GM12891 (cell line): ENCODE results near the gene KLHL6.
"Not testable (repeated sequence)": the region's sequence is repeated elsewhere in the genome, so short reads cannot be mapped to it uniquely, and the experiment has no call there.

Experiments
- DNase-seq: peaks from one replicate; pipeline ENCODE4 v3.0.0; 2011; ENCODE audit warnings: low spot score; ENCODE audit not compliant: insufficient read length
- FAIRE-seq: peaks from 2 replicates; lab custom pipeline; 2011; peaks lifted over from hg19 to GRCh38; lab: Jason Lieb, UNC
- PAX5 ChIP-seq: IDR thresholded peaks from 2 replicates; pipeline ENCODE4 v1.6.1; 2011; ENCODE audit warnings: low read length, moderate library complexity, mild to moderate bottlenecking; ENCODE audit not compliant: insufficient read depth, severe bottlenecking
- POLR2A ChIP-seq: IDR thresholded peaks from 2 replicates; pipeline ENCODE4 v1.6.1; 2011; ENCODE audit warnings: low read depth, low read length, control low read depth
- POLR2AphosphoS5 ChIP-seq: IDR thresholded peaks from 2 replicates; pipeline ENCODE4 v1.6.1; 2011; ENCODE audit warnings: low read depth, low read length, control low read depth
- POU2F2 ChIP-seq: IDR thresholded peaks from 2 replicates; pipeline ENCODE4 v1.6.1; 2011; ENCODE audit warnings: low read depth, mild to moderate bottlenecking, control low read depth, low read length, moderate library complexity
- SPI1 ChIP-seq: IDR thresholded peaks from 2 replicates; pipeline ENCODE4 v1.6.1; 2011; ENCODE audit warnings: low read depth, low read length, control low read depth
- TAF1 ChIP-seq: IDR thresholded peaks from 2 replicates; pipeline ENCODE4 v1.6.1; 2011; ENCODE audit warnings: low read depth, low read length, control low read depth

The KLHL6 gene

DNA sequence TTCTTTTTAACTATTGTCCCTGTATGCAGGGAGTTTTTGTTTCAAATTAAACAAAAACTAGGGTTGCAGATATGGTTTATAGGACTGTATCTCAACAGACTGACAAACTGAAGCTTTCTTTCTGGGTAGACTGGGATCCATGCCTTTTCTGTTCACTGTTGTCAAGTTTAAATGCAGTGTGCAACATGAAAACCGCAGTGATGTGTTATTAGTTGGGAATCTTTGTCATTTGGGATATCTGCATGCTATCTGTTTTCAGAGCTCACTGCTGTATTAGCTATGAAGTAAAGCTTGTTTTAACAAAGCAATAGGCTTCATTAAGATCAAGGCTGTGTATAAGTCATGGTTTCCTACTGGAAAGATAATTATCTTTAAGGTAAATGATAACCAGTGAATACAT, 105.7 kb downstream of the KLHL6 start:
- FAIRE-seq (no peak), DNase-seq (no peak)
- TF ChIP-seq SPI1 (no peak), POU2F2 (no peak), PAX5 (no peak), POLR2A (no peak), TAF1 (no peak), POLR2AphosphoS5 (no peak)

DNA sequence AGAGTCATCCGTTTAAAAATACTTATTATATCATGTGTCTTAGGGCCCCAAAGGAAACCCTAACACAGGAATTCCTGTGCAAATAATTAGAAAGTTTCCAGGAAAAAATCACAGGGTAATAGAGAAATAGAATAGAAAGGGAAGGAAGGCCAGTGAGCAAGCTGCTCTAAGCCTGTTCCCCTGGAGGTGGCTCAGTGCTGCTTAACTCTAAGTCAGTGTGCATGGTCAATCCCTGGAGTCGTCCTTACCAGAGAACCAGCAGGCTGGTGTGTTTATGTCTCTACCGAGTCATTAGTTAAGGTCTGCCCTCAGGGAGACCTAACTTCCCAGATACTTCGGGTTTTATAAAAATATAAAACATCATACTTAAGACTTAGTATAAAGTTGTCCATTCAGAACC, 106.1 kb downstream of the KLHL6 start:
- TF ChIP-seq POLR2A (no peak), POU2F2 (no peak), PAX5 (no peak)

DNA sequence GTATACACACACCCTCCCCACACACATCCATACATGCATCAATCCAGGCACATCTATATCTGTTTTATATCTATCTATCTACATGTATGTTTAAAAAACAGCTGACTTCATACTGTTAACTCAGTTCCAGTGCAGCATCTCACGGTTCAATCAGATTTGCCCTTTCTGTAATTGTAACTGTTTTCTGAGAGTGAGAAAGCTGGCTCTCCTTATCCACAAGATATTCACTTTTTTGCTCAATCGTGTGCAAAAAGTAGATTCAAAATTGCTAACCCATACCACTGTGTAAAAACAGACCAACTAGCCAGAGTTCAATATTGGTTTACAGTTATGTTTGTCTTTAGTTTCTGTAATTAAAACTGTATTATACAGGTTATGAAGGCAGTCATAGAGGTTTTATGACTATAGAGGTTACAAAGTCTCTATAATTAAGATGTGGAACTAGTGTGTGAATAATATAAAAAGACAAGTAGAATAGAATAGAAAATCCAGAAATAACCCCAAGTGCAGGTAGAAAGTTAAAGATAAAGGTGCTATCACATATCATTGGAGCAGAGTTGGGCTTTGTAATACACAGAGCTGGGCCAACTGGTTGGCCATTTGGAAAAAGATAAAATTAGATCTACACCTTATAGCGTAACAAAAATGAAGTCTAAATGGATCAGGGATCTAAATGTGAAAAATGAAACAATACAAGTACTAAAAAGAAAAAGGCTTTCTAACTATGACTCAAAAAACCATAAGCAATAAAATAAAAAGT, 107.0 kb downstream of the KLHL6 start:
- no peak for FAIRE-seq
- TF ChIP-seq TAF1 (no peak), POLR2A (no peak), POLR2AphosphoS5 (no peak), PAX5 (no peak), POU2F2 (no peak), SPI1 (no peak)
- no peak for DNase-seq

More for the DNA sequence above, 106.1 kb downstream of the KLHL6 start:
- FAIRE-seq = no peak
- DNase-seq = no peak

DNA sequence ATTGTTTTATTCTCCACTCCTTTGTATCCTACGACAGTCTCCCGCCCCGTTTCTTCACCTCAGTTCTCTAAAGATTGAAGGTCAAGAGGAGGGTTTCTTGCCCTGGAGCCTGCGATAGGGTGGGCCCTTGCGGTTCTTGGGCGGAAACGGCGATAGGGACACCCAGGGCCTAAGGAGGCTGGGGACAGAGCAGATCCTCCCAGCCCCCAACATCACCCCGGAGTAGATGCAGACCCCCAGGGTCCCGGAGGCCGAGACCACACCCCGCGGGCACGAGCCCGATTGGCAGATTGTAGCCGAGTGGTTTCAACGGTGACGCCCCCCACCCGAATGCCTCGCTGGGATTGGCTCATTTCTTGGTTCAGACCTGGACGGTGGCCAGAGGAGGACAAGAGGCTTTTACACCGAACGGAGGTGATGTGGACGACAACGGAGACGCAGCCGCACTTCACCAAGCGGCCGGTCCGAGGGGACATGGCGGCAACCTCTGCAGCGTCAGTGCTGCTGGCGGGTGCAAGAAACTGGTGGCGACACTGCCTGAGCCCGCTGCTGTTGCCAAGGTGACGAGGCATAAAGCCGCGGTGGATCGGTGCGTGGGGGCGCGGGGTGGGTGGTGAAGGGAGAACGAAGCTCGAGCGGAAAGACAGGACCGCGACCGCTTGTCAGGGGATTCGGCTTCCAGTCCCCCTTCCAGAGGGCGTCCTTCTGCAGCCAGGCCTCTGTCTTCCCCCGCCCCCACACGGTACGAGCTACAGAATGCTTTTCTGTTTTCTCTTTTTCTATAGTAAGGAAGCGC, 108.1 kb downstream of the KLHL6 start:
- FAIRE-seq (peak; percentile 94), DNase-seq (peak; percentile 50)
- TF ChIP-seq PAX5 (no peak), POLR2AphosphoS5 (peak; percentile 83), POU2F2 (no peak), POLR2A (peak; percentile 83), SPI1 (no peak), TAF1 (peak; percentile 71)

DNA sequence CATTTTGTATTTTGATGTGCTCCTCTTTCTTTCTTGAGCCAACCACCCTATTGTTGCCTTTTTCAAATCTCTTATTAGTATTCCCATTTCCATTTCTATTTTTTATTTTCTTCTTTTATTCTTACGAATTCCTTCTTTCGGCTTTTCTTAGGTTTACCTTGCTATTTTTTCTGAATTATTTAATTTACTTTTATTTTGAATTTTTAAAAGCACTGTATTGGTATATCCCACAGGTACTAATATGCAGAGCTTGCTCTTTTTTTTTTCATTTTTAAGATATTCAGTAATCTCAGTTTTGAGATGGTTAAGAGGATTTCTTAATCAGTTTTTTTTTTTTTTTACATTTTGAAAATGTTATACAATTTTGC, 108.7 kb downstream of the KLHL6 start:
- DNase-seq (no peak), FAIRE-seq (no peak)
- TF ChIP-seq PAX5 (no peak), TAF1 (no peak), POLR2A (no peak), POU2F2 (no peak), SPI1 (no peak), POLR2AphosphoS5 (no peak)

DNA sequence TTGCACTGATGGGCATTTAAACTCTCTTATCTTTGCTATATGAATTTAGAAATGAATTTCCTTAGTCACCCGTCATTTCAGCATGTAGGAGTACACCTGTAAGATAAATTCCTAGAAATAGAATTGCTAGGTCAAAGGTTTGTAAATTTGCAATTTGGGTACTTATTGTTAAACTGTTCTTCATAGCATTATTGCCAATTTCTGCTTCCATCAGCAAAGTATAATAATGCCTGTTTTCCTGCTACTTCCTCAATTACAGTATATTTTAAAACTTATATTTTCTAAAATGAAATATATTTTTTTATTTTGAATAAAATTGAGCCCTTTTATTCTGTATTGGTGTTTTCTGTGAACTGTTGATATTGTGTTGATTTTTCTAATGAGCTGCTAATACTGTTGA, 110.8 kb downstream of the KLHL6 start:
- TF ChIP-seq PAX5 (no peak), POLR2AphosphoS5 (no peak), POLR2A (no peak), SPI1 (no peak), TAF1 (no peak), POU2F2 (no peak)
- no peak for DNase-seq
- no peak for FAIRE-seq

DNA sequence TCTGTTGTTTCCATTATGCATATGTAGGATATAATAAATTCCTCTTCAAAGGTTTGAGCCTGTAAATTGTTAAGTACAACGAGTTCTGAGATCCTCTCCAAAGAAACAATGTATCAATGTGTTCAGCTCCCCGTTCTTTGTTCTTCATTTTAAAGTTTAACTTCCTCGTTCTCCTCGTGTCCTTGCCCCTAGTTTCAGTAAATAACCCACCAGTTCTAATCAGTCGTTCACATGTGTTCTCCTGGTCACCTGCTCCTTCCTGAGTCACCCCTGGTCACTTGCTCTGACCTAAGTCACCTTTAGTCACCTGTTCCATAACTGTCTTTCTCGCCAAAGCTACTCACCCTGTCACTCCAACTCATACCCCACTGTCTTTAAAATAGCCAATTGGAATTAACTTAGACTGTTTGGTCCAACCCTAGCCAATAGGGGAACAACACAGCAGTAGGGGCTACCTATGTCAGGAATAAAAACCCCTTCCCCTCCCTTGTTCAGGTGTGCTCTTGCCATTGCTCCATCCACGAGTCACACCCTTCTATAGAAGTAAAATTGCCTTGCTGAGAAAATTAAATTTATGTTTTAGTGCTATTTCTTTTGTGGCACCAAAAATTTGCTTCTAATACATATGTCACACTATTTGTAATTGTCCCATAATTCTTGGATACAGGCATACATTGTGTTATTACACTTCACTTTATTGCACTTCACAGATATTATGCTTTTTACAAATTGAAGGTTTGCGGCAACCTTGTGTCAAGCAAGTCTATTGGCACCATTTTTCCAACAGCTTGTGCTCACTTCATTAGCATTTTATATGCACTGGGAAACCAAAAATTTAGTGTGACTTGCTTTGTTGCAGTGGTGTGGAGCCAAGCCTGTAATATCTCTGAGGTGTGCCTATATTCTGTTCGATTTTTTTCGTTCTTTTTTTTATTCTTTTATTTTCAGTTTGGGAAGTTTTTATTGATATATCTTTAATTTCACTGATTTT, 111.8 kb downstream of the KLHL6 start:
- TF ChIP-seq POLR2AphosphoS5 (no peak), SPI1 (no peak), PAX5 (no peak)
- FAIRE-seq = no peak
- no peak for DNase-seq

DNA sequence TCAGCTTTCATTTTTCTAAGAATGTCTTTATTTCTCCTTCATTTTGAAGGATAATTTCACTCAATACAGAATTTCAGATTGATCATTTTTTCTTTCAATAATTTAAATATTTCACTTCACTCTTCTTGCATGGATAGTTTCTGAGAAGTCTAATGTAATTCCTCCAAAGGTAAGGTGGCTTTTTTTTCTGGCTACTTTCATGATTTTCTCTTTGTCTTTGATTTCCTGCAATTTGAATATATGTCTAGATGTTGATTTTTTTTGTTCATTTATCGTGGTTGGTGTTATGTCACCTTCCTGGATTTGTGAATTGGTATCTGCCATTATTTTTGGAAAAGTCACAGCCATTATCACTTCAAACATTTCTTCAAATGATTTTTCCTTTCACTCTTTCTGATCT, 112.5 kb downstream of the KLHL6 start:
- DNase-seq (no peak), FAIRE-seq (no peak)
- TF ChIP-seq TAF1 = no peak
- TF ChIP-seq POLR2A = no peak
- TF ChIP-seq POLR2AphosphoS5 = no peak
- no peak for TF ChIP-seq PAX5
- no peak for TF ChIP-seq SPI1
- TF ChIP-seq POU2F2 = no peak

DNA sequence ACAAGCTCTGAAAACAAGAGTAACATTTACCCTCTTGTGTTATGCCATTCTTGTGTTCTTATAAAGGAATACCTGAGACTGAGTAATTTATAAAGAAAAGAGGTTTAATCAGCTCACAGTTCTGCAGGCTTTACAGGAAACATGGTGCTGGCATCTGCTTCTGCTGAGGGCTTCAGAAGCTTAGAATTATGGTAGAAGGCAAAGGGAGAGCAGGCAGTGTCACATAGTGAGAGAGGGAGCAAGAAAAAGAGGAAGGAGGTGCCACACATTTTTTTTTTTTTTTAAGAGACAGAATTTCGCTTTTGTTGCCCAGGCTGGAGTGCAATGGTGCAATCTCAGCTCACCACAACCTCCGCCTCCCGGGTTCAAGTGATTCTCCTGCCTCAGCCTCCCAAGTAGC, 115.0 kb downstream of the KLHL6 start:
- DNase-seq, FAIRE-seq: not testable (repeated sequence)
